Neuronal stem cell (in vitro differentiated cells): ENCODE measurements around the gene LRMDA.

Experiments
- DNase-seq: peaks from one replicate; pipeline ENCODE4 v3.0.0-alpha.2; 2013; ENCODE audit warnings: low spot score
- H2AFZ ChIP-seq: one replicate; pipeline ENCODE4 v1.6.1; 2013; ENCODE audit warnings: mild to moderate bottlenecking, low read length, inconsistent platforms
- H2AK5ac ChIP-seq: 2 replicates; pipeline ENCODE4 v1.6.1; 2013; ENCODE audit warnings: low read depth, mild to moderate bottlenecking, inconsistent platforms, low read length, moderate library complexity, mixed read lengths
- H2BK120ac ChIP-seq: 2 replicates; pipeline ENCODE4 v1.6.1; 2013; ENCODE audit warnings: low read depth, mild to moderate bottlenecking, inconsistent platforms, low read length, moderate library complexity, mixed read lengths
- H2BK12ac ChIP-seq: one replicate; pipeline ENCODE4 v1.6.1; 2013; ENCODE audit warnings: low read length, inconsistent platforms
- H2BK15ac ChIP-seq: 2 replicates; pipeline ENCODE4 v1.6.1; 2013; ENCODE audit warnings: mild to moderate bottlenecking, low read length, inconsistent platforms, mixed read lengths
- H2BK5ac ChIP-seq: one replicate; pipeline ENCODE4 v1.6.1; 2013; ENCODE audit warnings: inconsistent platforms, mild to moderate bottlenecking, low read length, moderate library complexity
- H3K14ac ChIP-seq: one replicate; pipeline ENCODE4 v1.6.1; 2013; ENCODE audit warnings: low read length, inconsistent platforms
- H3K18ac ChIP-seq: 2 replicates; pipeline ENCODE4 v1.6.1; 2013; ENCODE audit warnings: low read length, inconsistent platforms
- H3K23ac ChIP-seq: 2 replicates; pipeline ENCODE4 v1.6.1; 2013; ENCODE audit warnings: low read depth, mild to moderate bottlenecking, mixed read lengths, low read length, inconsistent platforms; ENCODE audit not compliant: poor library complexity
- H3K27ac ChIP-seq: replicated peaks from 3 replicates; pipeline ENCODE4 v1.5.1; 2013; ENCODE audit warnings: low read length, inconsistent platforms
- H3K27me3 ChIP-seq, 3 experiments: 2 replicates each; pipeline ENCODE4 v1.6.1; 2013; ENCODE audit warnings: low read length in 3 of 3, mild to moderate bottlenecking in 2 of 3, inconsistent platforms in 1 of 3, low read depth in 1 of 3, mixed read lengths in 1 of 3, moderate library complexity in 1 of 3; ENCODE audit not compliant: control insufficient read depth in 3 of 3, insufficient read depth in 3 of 3
- H3K36me3 ChIP-seq, 2 donors: replicated peaks in 1 of 2; 2 replicates each; pipeline ENCODE4 v1.6.1; 2013; ENCODE audit warnings: low read length in 2 of 2; ENCODE audit not compliant: control insufficient read depth in 2 of 2, insufficient read depth in 2 of 2
- H3K4ac ChIP-seq: 2 replicates; pipeline ENCODE4 v1.6.1; 2013; ENCODE audit warnings: inconsistent platforms, mild to moderate bottlenecking, low read length, moderate library complexity
- H3K4me1 ChIP-seq, 2 donors: 1 replicate in 1 of 2; 2 replicates in 1 of 2; pipeline ENCODE4 v1.6.1; 2013; ENCODE audit warnings: low read length in 2 of 2, low read depth in 1 of 2; ENCODE audit not compliant: control insufficient read depth in 2 of 2, insufficient read depth in 1 of 2
- H3K4me2 ChIP-seq: one replicate; pipeline ENCODE4 v1.6.1; 2013; ENCODE audit warnings: mild to moderate bottlenecking, low read length, inconsistent platforms; ENCODE audit not compliant: insufficient read depth, poor library complexity, severe bottlenecking
- H3K4me3 ChIP-seq, 2 donors: 2 replicates each; pipeline ENCODE4 v1.5.1; 2013; ENCODE audit warnings: low read length in 2 of 2, mild to moderate bottlenecking in 2 of 2, inconsistent platforms in 1 of 2, moderate library complexity in 1 of 2
- H3K79me1 ChIP-seq: one replicate; pipeline ENCODE4 v1.6.1; 2013; ENCODE audit warnings: low read depth, mild to moderate bottlenecking, inconsistent platforms, low read length, moderate library complexity
- H3K9ac ChIP-seq: one replicate; pipeline ENCODE4 v1.6.1; 2013; ENCODE audit warnings: mild to moderate bottlenecking, low read depth, low read length, inconsistent platforms; ENCODE audit not compliant: poor library complexity
- H3K9me3 ChIP-seq, 2 donors: replicated peaks in 1 of 2; 2 replicates each; pipeline versions ENCODE3 to v1.6.1; 2013; ENCODE audit warnings: low read length in 2 of 2, mild to moderate bottlenecking in 2 of 2, inconsistent platforms in 1 of 2, low read depth in 1 of 2, mixed read lengths in 1 of 2, moderate library complexity in 1 of 2; ENCODE audit not compliant: control insufficient read depth in 2 of 2, insufficient read depth in 1 of 2
- H4K8ac ChIP-seq: one replicate; pipeline ENCODE4 v1.6.1; 2013; ENCODE audit warnings: low read depth, mild to moderate bottlenecking, inconsistent platforms, low read length, moderate library complexity
- H4K91ac ChIP-seq: one replicate; pipeline ENCODE4 v1.6.1; 2013; ENCODE audit warnings: low read length, low read depth, mild to moderate bottlenecking, inconsistent platforms; ENCODE audit not compliant: poor library complexity
- WGBS, 2 donors: extraction: QIAGEN DNeasy Blood & Tissue Kit; methylation state at CpG; one replicate each; pipeline ENCODE4 v1.1.7; 2013; ENCODE audit warnings: missing lambda C conversion rate in 2 of 2, mixed read lengths in 1 of 2; ENCODE audit not compliant: insufficient read length in 2 of 2, insufficient replicate concordance in 1 of 2; ENCODE audit errors: extremely low coverage in 2 of 2; 5-methylcytosine and 5-hydroxymethylcytosine counted together

LRMDA gene

DNA sequence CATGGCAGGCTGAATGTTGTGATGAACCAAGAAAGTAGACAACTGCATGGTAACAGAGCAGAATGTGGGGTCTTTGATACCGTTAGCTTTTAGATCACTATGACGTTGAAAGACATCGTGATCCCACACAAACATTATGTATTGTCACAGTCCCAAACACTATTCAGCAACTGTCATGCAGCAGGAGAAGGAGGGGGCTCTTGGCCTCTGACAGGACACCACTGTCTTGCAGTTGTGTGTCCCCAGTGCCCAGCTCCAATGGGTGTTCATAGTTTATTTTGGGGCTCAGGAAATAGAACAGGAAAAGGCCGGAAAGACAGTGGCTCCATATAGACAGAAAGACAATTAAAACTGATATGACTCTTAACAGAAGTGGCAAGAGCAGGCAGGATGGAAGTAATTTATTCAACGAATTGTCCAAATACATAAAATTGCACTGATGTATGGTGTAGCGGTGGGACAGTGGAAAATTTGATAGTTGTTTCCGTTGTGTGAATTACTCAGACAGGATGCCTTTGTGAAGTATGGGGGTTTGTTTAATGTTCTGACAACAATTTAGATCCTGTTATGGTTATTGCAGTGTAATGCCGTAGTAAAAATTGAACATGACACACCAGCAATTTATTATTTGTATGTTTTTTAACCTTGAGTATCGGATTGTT lies 292.0 kb downstream of the LRMDA start:
- Histone ChIP-seq H3K4me2 (no peak overlapping the region), H2BK12ac (no peak overlapping the region), H3K4ac (no peak overlapping the region), H2BK15ac (no peak overlapping the region), H3K36me3 (no peaks in the 10 kb centered on the region), H3K79me1 (no peaks in the 10 kb centered on the region), H4K91ac (no peak overlapping the region), H2BK5ac (no peak overlapping the region), H2AFZ (no peak overlapping the region), H3K27ac (no peak overlapping the region), H3K23ac (no peak overlapping the region), H2AK5ac (no peak overlapping the region), H3K18ac (no peak overlapping the region), H4K8ac (no peak overlapping the region), H3K4me1 (no peaks in the 10 kb centered on the region), H3K14ac (no peak overlapping the region), H3K9me3 (no peaks in the 10 kb centered on the region), H2BK120ac (no peak overlapping the region), H3K4me3 (no peak overlapping the region), H3K27me3 (no peaks in the 10 kb centered on the region), H3K9ac (no peak overlapping the region)
- no CpG with 5 or more reads among the region's 9 CpGs for WGBS, 2 donors
- no peak for DNase-seq

- Histone ChIP-seq H3K9me3 (no peaks in the 10 kb centered on the region), H3K4me3 (no peak overlapping the region), H2AFZ (no peak overlapping the region), H3K27me3 (no peaks in the 10 kb centered on the region), H3K27ac (no peak overlapping the region), H3K36me3 (no peaks in the 10 kb centered on the region), H4K91ac (no peak overlapping the region), H2BK15ac (no peak overlapping the region), H3K9ac (no peak overlapping the region), H4K8ac (no peak overlapping the region), H2BK5ac (no peak overlapping the region), H3K23ac (no peak overlapping the region), H3K79me1 (no peaks in the 10 kb centered on the region), H3K18ac (no peak overlapping the region), H2AK5ac (no peak overlapping the region), H2BK12ac (no peak overlapping the region), H3K14ac (no peak overlapping the region), H2BK120ac (no peak overlapping the region), H3K4me2 (no peak overlapping the region), H3K4me1 (no peaks in the 10 kb centered on the region), H3K4ac (no peak overlapping the region)
- WGBS, 2 donors = no CpG with 5 or more reads among the region's 2 CpGs
- DNase-seq = no peak
These were observed 292.6 kb downstream of the LRMDA start for GRCh38 chr10:75724047-75724446.

- no peak overlapping the region for H2BK5ac ChIP-seq
- no peaks in the 10 kb centered on the region for H3K27me3 ChIP-seq
These were observed 295.4 kb downstream of the LRMDA start for GRCh38 chr10:75726522-75727483.

GRCh38 chr10:75730847-75731246 lies 299.4 kb downstream of the LRMDA start:
- Histone ChIP-seq H3K27ac (no peak overlapping the region), H3K4me3 (no peak overlapping the region), H3K4ac (no peak overlapping the region), H3K36me3 (no peaks in the 10 kb centered on the region), H3K4me2 (no peak overlapping the region), H3K14ac (no peak overlapping the region), H2BK15ac (no peak overlapping the region), H2BK12ac (no peak overlapping the region), H2AK5ac (no peak overlapping the region), H3K79me1 (no peaks in the 10 kb centered on the region), H2BK5ac (no peak overlapping the region), H2AFZ (no peak overlapping the region), H4K8ac (no peak overlapping the region), H3K27me3 (no peaks in the 10 kb centered on the region), H3K18ac (no peak overlapping the region), H3K23ac (no peak overlapping the region), H3K4me1 (no peaks in the 10 kb centered on the region), H3K9ac (no peak overlapping the region), H4K91ac (no peak overlapping the region), H2BK120ac (no peak overlapping the region), H3K9me3 (no peaks in the 10 kb centered on the region)
- DNase-seq = no peak
- no CpG with 5 or more reads among the region's 1 CpG for WGBS, 2 donors

More at GRCh38 chr10:75726522-75727483, 295.4 kb downstream of the LRMDA start:
- H3K4me3 ChIP-seq = no peak overlapping the region
- no peak overlapping the region for H2BK15ac ChIP-seq
- H3K14ac ChIP-seq = no peak overlapping the region
- no peak overlapping the region for H3K4ac ChIP-seq
- no peak overlapping the region for H2AK5ac ChIP-seq
- H2BK12ac ChIP-seq = no peak overlapping the region
- no peak overlapping the region for H2AFZ ChIP-seq
- no peaks in the 10 kb centered on the region for H3K4me1 ChIP-seq
- H3K9ac ChIP-seq = no peak overlapping the region
- H3K4me2 ChIP-seq = no peak overlapping the region
- H3K27ac ChIP-seq = no peak overlapping the region
- H3K36me3 ChIP-seq = no peaks in the 10 kb centered on the region
- no peaks in the 10 kb centered on the region for H3K79me1 ChIP-seq
- H2BK120ac ChIP-seq = no peak overlapping the region
- H3K9me3 ChIP-seq = no peaks in the 10 kb centered on the region
- H4K8ac ChIP-seq = no peak overlapping the region
- no peak overlapping the region for H4K91ac ChIP-seq
- H3K18ac ChIP-seq = no peak overlapping the region
- no CpG with 5 or more reads among the region's 11 CpGs for WGBS, 2 donors
- DNase-seq = no peak
- no peak overlapping the region for H3K23ac ChIP-seq
